Vagina (tissue), 2 donors: ENCODE data around the gene CCDC89.

Experiments used
- POLR2A ChIP-seq, 2 donors: fragments of 450-650 bp; IDR thresholded peaks; one replicate each; pipeline ENCODE4 v1.6.1; 2017; ENCODE audit warnings: antibody characterized with exemption in 2 of 2, mild to moderate bottlenecking in 2 of 2, moderate library complexity in 2 of 2
- TF ChIP-seq, protein P1 (sequence below), 3 experiments: fragments of 450-650 bp in 2 of 3; fragments of 200-600 bp in 1 of 3; sonication (generic) in 1 of 3; IDR thresholded peaks; one replicate each; pipeline ENCODE4 v1.5.1; 2017 to 2019; ENCODE audit warnings: antibody characterized with exemption in 3 of 3, mild to moderate bottlenecking in 2 of 3, moderate library complexity in 2 of 3

DNA sequence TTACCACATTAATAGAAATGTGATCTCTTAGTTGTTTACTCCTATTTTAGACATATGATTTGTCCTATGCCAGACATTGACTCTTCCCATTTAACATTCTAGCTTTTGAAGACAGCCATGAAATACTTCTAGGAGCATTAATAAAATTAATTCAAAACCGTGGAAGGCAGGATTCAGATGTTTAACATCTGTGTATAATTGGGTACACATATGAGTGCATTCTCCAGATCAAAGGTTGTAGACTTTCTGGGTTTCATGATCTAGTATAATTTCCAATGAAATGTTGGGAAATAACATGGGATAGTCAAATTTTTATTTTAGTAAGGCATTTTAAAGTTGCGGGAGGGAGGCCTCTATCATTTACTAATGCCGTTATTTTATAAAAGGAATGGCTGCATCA, 35.2 kb upstream of the CCDC89 start:
- TF ChIP-seq, protein P1, sequence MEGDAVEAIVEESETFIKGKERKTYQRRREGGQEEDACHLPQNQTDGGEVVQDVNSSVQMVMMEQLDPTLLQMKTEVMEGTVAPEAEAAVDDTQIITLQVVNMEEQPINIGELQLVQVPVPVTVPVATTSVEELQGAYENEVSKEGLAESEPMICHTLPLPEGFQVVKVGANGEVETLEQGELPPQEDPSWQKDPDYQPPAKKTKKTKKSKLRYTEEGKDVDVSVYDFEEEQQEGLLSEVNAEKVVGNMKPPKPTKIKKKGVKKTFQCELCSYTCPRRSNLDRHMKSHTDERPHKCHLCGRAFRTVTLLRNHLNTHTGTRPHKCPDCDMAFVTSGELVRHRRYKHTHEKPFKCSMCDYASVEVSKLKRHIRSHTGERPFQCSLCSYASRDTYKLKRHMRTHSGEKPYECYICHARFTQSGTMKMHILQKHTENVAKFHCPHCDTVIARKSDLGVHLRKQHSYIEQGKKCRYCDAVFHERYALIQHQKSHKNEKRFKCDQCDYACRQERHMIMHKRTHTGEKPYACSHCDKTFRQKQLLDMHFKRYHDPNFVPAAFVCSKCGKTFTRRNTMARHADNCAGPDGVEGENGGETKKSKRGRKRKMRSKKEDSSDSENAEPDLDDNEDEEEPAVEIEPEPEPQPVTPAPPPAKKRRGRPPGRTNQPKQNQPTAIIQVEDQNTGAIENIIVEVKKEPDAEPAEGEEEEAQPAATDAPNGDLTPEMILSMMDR (IDR thresholded peaks at IDR 0.05), result no peak
- no peak for TF ChIP-seq POLR2A (IDR thresholded peaks at IDR 0.05)
